Endodermal cell (in vitro differentiated cells): ENCODE data around the gene FGD4. TPM values are rescaled to one million over a fixed set of nuclear protein-coding genes. Genes with fewer than 3 reads are reported as not detected.

Experiments used
- DNase-seq: peaks from one replicate; pipeline ENCODE4 v3.0.0-alpha.2; 2017
- H3K27ac ChIP-seq: 2 replicates; pipeline ENCODE4 v1.5.1; 2013; ENCODE audit warnings: mild to moderate bottlenecking, low read depth, low read length, moderate library complexity
- H3K27me3 ChIP-seq: 2 replicates; pipeline ENCODE4 v1.6.1; 2013; ENCODE audit warnings: mild to moderate bottlenecking, low read length, moderate library complexity; ENCODE audit not compliant: insufficient read depth, control insufficient read depth, poor library complexity, severe bottlenecking
- H3K36me3 ChIP-seq: 2 replicates; pipeline ENCODE4 v1.7.0; 2013; ENCODE audit warnings: mild to moderate bottlenecking, low read length, moderate library complexity; ENCODE audit not compliant: control insufficient read depth, insufficient read depth
- H3K4me1 ChIP-seq: one replicate; pipeline ENCODE4 v1.7.0; 2013; ENCODE audit warnings: low read length; ENCODE audit not compliant: control insufficient read depth, insufficient read depth
- H3K4me3 ChIP-seq: 2 replicates; pipeline ENCODE4 v1.5.1; 2013; ENCODE audit warnings: mild to moderate bottlenecking, low read length, moderate library complexity
- H3K9ac ChIP-seq: 2 replicates; pipeline ENCODE4 v1.6.1; 2013; ENCODE audit warnings: mild to moderate bottlenecking, low read length, moderate library complexity; ENCODE audit not compliant: poor library complexity, severe bottlenecking; ENCODE audit errors: extremely low read depth
- H3K9me3 ChIP-seq: 2 replicates; pipeline ENCODE4 v1.6.1; 2013; ENCODE audit warnings: mild to moderate bottlenecking, low read length, moderate library complexity; ENCODE audit not compliant: control insufficient read depth
- H3K27ac Mint-ChIP-seq: 2 replicates; pipeline ENCODE4 v1.8.0; 2020; ENCODE audit warnings: mixed read lengths
- H3K27me3 Mint-ChIP-seq: 2 replicates; pipeline ENCODE4 v1.8.0; 2021; ENCODE audit warnings: mild to moderate bottlenecking, mixed read lengths; ENCODE audit not compliant: insufficient read depth
- H3K36me3 Mint-ChIP-seq: 2 replicates; pipeline ENCODE4 v1.8.0; 2020; ENCODE audit warnings: low read depth, mixed read lengths
- H3K4me1 Mint-ChIP-seq: 2 replicates; pipeline ENCODE4 v1.8.0; 2020; ENCODE audit warnings: mixed read lengths
- H3K4me3 Mint-ChIP-seq: 2 replicates; pipeline ENCODE4 v1.8.0; 2020; ENCODE audit warnings: mild to moderate bottlenecking, moderate library complexity, mixed read lengths
- H3K9me3 Mint-ChIP-seq: 2 replicates; pipeline ENCODE4 v1.8.0; 2020; ENCODE audit warnings: mild to moderate bottlenecking, mixed read lengths
- WGBS, 2 experiments: methylation state at CpG; one replicate each; pipeline versions ENCODE4 v1.1.5 to v1.1.7; 2013; ENCODE audit warnings: missing lambda C conversion rate in 2 of 2, mixed read lengths in 1 of 2; ENCODE audit not compliant: insufficient coverage in 1 of 2, insufficient read length in 1 of 2; 5-methylcytosine and 5-hydroxymethylcytosine counted together
- total RNA-seq, 2 donors: library from RNA; stranded (reverse); fragmentation: NEBNext Ultra II Directional in 1 of 2; extraction: Animal tissue kit (Norgen Biotek cat#: 25700) in 1 of 2; gene quantifications; 2 replicates in 1 of 2; 3 replicates in 1 of 2; pipeline ENCODE4 v1.2.1, GENCODE V29; 2021
- TF ChIP-seq, protein P1 (sequence below): fragments of 200-600 bp; sonication (generic); conservative IDR thresholded peaks from 2 replicates; pipeline ENCODE4 v1.5.0; 2021; ENCODE audit warnings: antibody characterized with exemption, mild to moderate bottlenecking

The FGD4 gene
- total RNA-seq, 2 donors from 2014 or later = 27.6 to 57.7 TPM

- TF ChIP-seq, protein P1, sequence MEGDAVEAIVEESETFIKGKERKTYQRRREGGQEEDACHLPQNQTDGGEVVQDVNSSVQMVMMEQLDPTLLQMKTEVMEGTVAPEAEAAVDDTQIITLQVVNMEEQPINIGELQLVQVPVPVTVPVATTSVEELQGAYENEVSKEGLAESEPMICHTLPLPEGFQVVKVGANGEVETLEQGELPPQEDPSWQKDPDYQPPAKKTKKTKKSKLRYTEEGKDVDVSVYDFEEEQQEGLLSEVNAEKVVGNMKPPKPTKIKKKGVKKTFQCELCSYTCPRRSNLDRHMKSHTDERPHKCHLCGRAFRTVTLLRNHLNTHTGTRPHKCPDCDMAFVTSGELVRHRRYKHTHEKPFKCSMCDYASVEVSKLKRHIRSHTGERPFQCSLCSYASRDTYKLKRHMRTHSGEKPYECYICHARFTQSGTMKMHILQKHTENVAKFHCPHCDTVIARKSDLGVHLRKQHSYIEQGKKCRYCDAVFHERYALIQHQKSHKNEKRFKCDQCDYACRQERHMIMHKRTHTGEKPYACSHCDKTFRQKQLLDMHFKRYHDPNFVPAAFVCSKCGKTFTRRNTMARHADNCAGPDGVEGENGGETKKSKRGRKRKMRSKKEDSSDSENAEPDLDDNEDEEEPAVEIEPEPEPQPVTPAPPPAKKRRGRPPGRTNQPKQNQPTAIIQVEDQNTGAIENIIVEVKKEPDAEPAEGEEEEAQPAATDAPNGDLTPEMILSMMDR = peak; percentile 60
- H3K27me3 ChIP-seq = no peaks in the 10 kb centered on the region
- Mint-ChIP-seq H3K4me3 (no peak overlapping the region), H3K27ac (peak overlapping the region; percentile 40), H3K36me3 (peaks cover 6% of the 10 kb centered on the region), H3K4me1 (peaks cover 56% of the 10 kb centered on the region), H3K9me3 (no peaks in the 10 kb centered on the region), H3K27me3 (no peaks in the 10 kb centered on the region)
- no peak for DNase-seq
- peaks cover 16% of the 10 kb centered on the region for H3K36me3 ChIP-seq
- no peak overlapping the region for H3K27ac ChIP-seq
- H3K4me1 ChIP-seq = peaks cover 21% of the 10 kb centered on the region
- H3K9me3 ChIP-seq = no peaks in the 10 kb centered on the region
- H3K9ac ChIP-seq = no peak overlapping the region
- no peak overlapping the region for H3K4me3 ChIP-seq
- 90 to 94% methylated on average over 3 to 4 of the region's 4 CpGs for WGBS, 2 experiments
Observed at GRCh38 chr12:32443491-32443890, 44.1 kb downstream of the FGD4 start.

GRCh38 chr12:32444895-32445294, 45.5 kb downstream of the FGD4 start:
- Histone ChIP-seq H3K4me1 (peaks cover 21% of the 10 kb centered on the region), H3K4me3 (no peak overlapping the region), H3K27me3 (no peaks in the 10 kb centered on the region), H3K9me3 (no peaks in the 10 kb centered on the region), H3K36me3 (peaks cover 16% of the 10 kb centered on the region), H3K9ac (no peak overlapping the region), H3K27ac (no peak overlapping the region)
- DNase-seq = peak; percentile 39
- Mint-ChIP-seq H3K9me3 (no peaks in the 10 kb centered on the region), H3K27ac (peak overlapping the region; percentile 44), H3K36me3 (peaks cover 4% of the 10 kb centered on the region), H3K27me3 (no peaks in the 10 kb centered on the region), H3K4me1 (peaks cover 52% of the 10 kb centered on the region), H3K4me3 (no peak overlapping the region)
- TF ChIP-seq, protein P1 = no peak
- 29% methylated on average over 1 of the region's 2 CpGs for WGBS, 2 experiments

GRCh38 chr12:32445356-32445755, 46.0 kb downstream of the FGD4 start:
- H3K9ac ChIP-seq = no peak overlapping the region
- H3K4me1 ChIP-seq = peaks cover 21% of the 10 kb centered on the region
- H3K27me3 ChIP-seq = no peaks in the 10 kb centered on the region
- H3K36me3 ChIP-seq = peaks cover 15% of the 10 kb centered on the region
- TF ChIP-seq, protein P1 = no peak
- peak overlapping the region; percentile 73 for H3K27ac Mint-ChIP-seq
- no peak overlapping the region for H3K4me3 Mint-ChIP-seq
- no peak overlapping the region for H3K27ac ChIP-seq
- DNase-seq = no peak
- no peaks in the 10 kb centered on the region for H3K9me3 ChIP-seq
- no peaks in the 10 kb centered on the region for H3K9me3 Mint-ChIP-seq
- peaks cover 4% of the 10 kb centered on the region for H3K36me3 Mint-ChIP-seq
- peaks cover 49% of the 10 kb centered on the region for H3K4me1 Mint-ChIP-seq
- peak overlapping the region; percentile 47 for H3K4me3 ChIP-seq
- WGBS, 2 experiments = 71 to 83% methylated on average over 1 of the region's 1 CpG
- no peaks in the 10 kb centered on the region for H3K27me3 Mint-ChIP-seq
